Heart right ventricle (tissue), 16 donors: ENCODE results near the gene BCL2L15. TPM values are rescaled to one million over a fixed set of nuclear protein-coding genes. Genes with fewer than 3 reads are reported as not detected.

Source experiments
- ATAC-seq, 8 donors: fragments of 200-7000 bp; cut with Tn5 transposase; one replicate each; pipeline ENCODE4 v1.9.1; 2020; ENCODE audit warnings: mild to moderate bottlenecking in 8 of 8, moderate library complexity in 8 of 8, moderate number of reproducible peaks in 1 of 8
- DNase-seq, 2 donors: peaks; one replicate each; pipeline ENCODE4 v3.0.0-alpha.2; 2020
- H3K27ac ChIP-seq, 10 donors: fragments of 200-600 bp; sonication (generic) in 2 of 10; one replicate each; pipeline versions ENCODE4 v1.5.0 to v1.8.0; 2020 to 2022; ENCODE audit warnings: mild to moderate bottlenecking in 3 of 10
- H3K27me3 ChIP-seq, 7 donors: fragments of 200-600 bp; one replicate each; pipeline ENCODE4 v1.8.0; 2021 to 2022; ENCODE audit warnings: mild to moderate bottlenecking in 2 of 7
- H3K36me3 ChIP-seq, 9 donors: fragments of 200-600 bp; sonication (generic) in 1 of 9; one replicate each; pipeline versions ENCODE4 v1.5.0 to v1.8.0; 2020 to 2022; ENCODE audit warnings: mild to moderate bottlenecking in 2 of 9
- H3K4me1 ChIP-seq, 9 donors: fragments of 200-600 bp; sonication (generic) in 1 of 9; one replicate each; pipeline versions ENCODE4 v1.5.0 to v1.8.0; 2020 to 2022; ENCODE audit warnings: mild to moderate bottlenecking in 4 of 9
- H3K4me3 ChIP-seq, 10 donors: fragments of 200-600 bp; sonication (generic) in 2 of 10; one replicate each; pipeline versions ENCODE4 v1.5.0 to v1.8.0; 2020 to 2022; ENCODE audit warnings: mild to moderate bottlenecking in 7 of 10, moderate library complexity in 2 of 10
- H3K9me3 ChIP-seq, 11 donors: fragments of 200-600 bp in 10 of 11; sonication (generic) in 2 of 11; one replicate each; pipeline versions ENCODE4 v1.5.0 to v1.8.0; 2013 to 2022; ENCODE audit warnings: mild to moderate bottlenecking in 2 of 11, control low read depth in 1 of 11, moderate library complexity in 1 of 11
- WGBS, 2 donors: extraction: QIAGEN DNeasy Blood & Tissue Kit; methylation state at CpG; one replicate each; pipeline ENCODE4 v1.1.7; 2013; ENCODE audit warnings: inconsistent platforms in 1 of 2; 5-methylcytosine and 5-hydroxymethylcytosine counted together
- intact Hi-C, 10 donors: fragments of 100-400 bp; cut with DNase I; formaldehyde crosslinking; loops; one replicate each; pipeline versions ENCODE4 v1.11.1 to v1.14.2; 2022
- polyA plus RNA-seq, 2 donors: library from polyadenylated mRNA; stranded (reverse); fragments of 200-250 nt; gene quantifications; one replicate each; pipeline ENCODE4 v1.2.3, GENCODE V29; 2013
- total RNA-seq, 10 donors: library from RNA; stranded (reverse); fragmentation: NEBNext Ultra II Directional in 3 of 10; extraction: Animal tissue kit (Norgen Biotek cat#: 25700) in 3 of 10; gene quantifications; one replicate each; pipeline versions ENCODE4 v1.2.1 to v1.2.4, GENCODE V29; 2021 to 2023
- TF ChIP-seq, protein P1 (sequence below), 9 donors: fragments of 200-600 bp; sonication (generic) in 2 of 9; IDR thresholded peaks; one replicate each; pipeline versions ENCODE4 v1.5.0 to v1.8.0; 2021 to 2022; ENCODE audit warnings: antibody characterized with exemption in 9 of 9, mild to moderate bottlenecking in 5 of 9, moderate library complexity in 1 of 9
- donor health status: Arrhythmogenic right ventricular cardiomyopathy.
- donor health status: ischemic (EF 13 %, LVEDD 7.1; RV severe dilation, severe dysfunction).
- donor health status: healthy with polysubstance abuse.
- donor health status: DM: no; HTN: yes; CAD: no.
- donor health status: DM: no; HTN: no; CAD: no.
- donor health status: ischemic (EF 25% LVEDD 6.9; RV normal size, moderate dysfunction).
- donor health status: ischemic (EF 25% LVEDD 5.7; RV mildly dilated, moderate dysfunction).
- donor health status: healthy.
- donor health status: DM: yes; HTN: yes; CAD: no.
- donor health status: Ischemic cardiomyopathy.
- donor health status: ischemic (EF 35%, LVEDD 5.7; RV mildly dilated, moderate dysfunction).
- donor health status: nonischemic (EF 11% LVEDD 7.7; RV severe dilation, severe dysfunction).
- donor health status: DM: yes; HTN: yes; CAD: no.
- donor health status: PGD.
- donor health status: ischemic (EF 29% LVEDD 5.4; RV normal size, mild dysfunction).
- donor health status: nonischemic (EF 23%, LVEDD 6.1; RV moderate dilation, normal function).

BCL2L15 gene
- total and polyA plus RNA-seq, 12 donors: 0.05 to 0.28 (median 0.09) TPM; not detected in 3

DNA sequence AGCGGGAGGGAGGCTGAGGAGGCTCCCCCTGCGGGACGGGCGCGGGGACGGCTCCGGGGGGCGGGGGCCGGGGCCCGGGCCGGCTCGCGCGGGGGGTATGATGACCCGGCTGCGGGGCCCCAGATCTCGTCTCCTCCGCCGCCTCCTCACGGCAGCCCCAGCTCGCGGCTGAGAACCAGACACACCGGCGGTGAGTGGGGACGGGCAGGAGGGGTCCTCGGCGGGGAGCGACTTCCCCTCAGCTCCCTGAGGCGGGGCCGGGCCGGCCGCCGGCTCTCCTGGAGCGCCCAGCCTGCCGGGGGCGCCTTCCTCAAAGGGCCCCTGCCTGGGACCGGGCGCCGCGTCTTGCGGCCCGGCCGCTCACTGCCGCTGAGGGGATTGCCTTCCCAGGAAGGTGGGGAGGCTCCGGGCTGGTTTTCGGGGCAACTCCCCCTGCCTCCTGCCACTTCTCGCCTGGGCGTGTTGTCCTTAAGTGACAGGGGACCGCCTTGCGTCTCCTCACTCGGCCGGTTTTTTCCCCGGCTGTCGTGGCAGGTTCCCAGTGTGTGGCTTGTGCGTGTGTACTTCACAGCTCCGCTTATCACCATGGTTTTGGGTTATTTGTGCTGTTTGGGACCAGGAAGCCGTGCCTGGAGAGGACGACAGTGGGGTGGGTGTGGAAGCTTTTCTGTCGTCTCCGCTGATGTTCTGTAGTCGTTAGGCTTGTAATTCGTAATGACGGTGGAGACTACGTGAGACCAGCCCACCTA, 42.5 kb upstream of the BCL2L15 start:
- WGBS, 2 donors: 0 to 1% methylated on average over 58 to 61 of the region's 64 CpGs
- Histone ChIP-seq H3K36me3 (no peaks in the 10 kb centered on the region), H3K27me3 (no peaks in the 10 kb centered on the region), H3K9me3 (no peaks in the 10 kb centered on the region), H3K27ac (peak overlapping the region; percentile 80 to 97 (median 94)), H3K4me3 (peak overlapping the region; percentile 40 to 97 (median 90)), H3K4me1 (peaks cover 2 to 58% (median 46%) of the 10 kb centered on the region in 9 donors)
- DNase-seq (peak in 1 of 2 donors; percentile 17), ATAC-seq (peak; percentile 38 to 71 (median 44))
- intact Hi-C loops: loop anchor here in 7 of 10 donors (1.0 to 10.0 kb wide), 5 partner anchors 17 to 118 kb away; partner anchors contain the start of genes DCLRE1B (in 7 of the 7), AP4B1 (in 1 of the 7) and RSBN1 (in 1 of the 7)
- TF ChIP-seq, protein P1, sequence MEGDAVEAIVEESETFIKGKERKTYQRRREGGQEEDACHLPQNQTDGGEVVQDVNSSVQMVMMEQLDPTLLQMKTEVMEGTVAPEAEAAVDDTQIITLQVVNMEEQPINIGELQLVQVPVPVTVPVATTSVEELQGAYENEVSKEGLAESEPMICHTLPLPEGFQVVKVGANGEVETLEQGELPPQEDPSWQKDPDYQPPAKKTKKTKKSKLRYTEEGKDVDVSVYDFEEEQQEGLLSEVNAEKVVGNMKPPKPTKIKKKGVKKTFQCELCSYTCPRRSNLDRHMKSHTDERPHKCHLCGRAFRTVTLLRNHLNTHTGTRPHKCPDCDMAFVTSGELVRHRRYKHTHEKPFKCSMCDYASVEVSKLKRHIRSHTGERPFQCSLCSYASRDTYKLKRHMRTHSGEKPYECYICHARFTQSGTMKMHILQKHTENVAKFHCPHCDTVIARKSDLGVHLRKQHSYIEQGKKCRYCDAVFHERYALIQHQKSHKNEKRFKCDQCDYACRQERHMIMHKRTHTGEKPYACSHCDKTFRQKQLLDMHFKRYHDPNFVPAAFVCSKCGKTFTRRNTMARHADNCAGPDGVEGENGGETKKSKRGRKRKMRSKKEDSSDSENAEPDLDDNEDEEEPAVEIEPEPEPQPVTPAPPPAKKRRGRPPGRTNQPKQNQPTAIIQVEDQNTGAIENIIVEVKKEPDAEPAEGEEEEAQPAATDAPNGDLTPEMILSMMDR (IDR thresholded peaks at IDR 0.05): peak in 5 of 9 donors; percentile 11 to 39 (median 35)

DNA sequence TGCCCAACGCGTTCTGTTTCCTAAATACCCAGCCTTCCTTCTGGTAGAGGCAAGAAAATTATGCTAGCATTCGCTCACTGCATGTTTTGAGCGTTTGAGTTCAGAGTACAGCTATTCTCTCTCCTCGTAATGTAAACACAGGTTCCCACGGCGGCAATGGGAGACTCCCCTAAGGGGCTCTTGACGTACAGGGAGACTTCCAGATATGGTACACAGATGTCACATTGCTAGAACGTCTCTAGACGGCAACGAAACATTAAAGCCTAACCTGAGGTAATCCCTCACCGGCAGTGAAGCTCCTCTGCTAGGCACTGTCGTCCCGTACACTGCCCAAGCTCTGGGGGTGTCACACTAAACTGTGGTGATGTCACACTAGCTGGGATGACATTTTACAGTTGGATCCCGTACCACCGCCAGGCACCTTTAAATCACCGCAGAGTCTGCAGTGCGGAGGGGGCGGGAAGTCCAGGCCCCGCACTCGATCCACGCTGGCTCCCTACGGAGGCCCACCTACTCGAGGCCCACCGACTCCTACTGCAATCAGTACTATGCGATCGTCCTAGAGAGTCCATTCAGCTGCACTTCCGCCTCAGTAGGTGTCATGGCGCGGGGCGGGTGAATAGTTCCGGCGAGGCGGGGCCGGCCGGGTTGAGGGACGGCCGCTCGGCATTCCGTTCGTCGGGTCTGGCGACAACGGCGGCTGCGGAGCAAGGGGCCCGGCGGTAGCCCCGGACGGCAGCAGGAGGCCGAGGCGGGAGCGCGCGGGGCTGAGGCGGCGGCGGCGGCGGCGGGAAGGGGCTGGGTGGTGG, 41.8 kb upstream of the BCL2L15 start, which contains the start of gene HIPK1:
HIPK1 (plus strand) TSS at position 384 of the 809 bp plus-strand sequence.
- Histone ChIP-seq H3K4me1 (peaks cover 2 to 52% (median 42%) of the 10 kb centered on the region in 9 donors), H3K27ac (peak within 1 kb of the TSS; percentile 80 to 97 (median 94)), H3K27me3 (no peaks in the 10 kb centered on the region), H3K4me3 (peak within 1 kb of the TSS; percentile 40 to 97 (median 90)), H3K9me3 (no peaks in the 10 kb centered on the region), H3K36me3 (no peaks in the 10 kb centered on the region)
- 0 to 1% methylated on average over 52 to 61 of the region's 61 CpGs for WGBS, 2 donors
- TF ChIP-seq, protein P1 (IDR thresholded peaks at IDR 0.05): no peak
- intact Hi-C loops: loop anchor here in 7 of 10 donors (1.0 to 2.0 kb wide), 4 partner anchors 16 to 117 kb away; partner anchors contain the start of genes DCLRE1B (in 7 of the 7), AP4B1 (in 1 of the 7) and RSBN1 (in 1 of the 7)
- ATAC-seq (peak; percentile 93 to 96 (median 95)), DNase-seq (peak; percentile 94 to 95)

DNA sequence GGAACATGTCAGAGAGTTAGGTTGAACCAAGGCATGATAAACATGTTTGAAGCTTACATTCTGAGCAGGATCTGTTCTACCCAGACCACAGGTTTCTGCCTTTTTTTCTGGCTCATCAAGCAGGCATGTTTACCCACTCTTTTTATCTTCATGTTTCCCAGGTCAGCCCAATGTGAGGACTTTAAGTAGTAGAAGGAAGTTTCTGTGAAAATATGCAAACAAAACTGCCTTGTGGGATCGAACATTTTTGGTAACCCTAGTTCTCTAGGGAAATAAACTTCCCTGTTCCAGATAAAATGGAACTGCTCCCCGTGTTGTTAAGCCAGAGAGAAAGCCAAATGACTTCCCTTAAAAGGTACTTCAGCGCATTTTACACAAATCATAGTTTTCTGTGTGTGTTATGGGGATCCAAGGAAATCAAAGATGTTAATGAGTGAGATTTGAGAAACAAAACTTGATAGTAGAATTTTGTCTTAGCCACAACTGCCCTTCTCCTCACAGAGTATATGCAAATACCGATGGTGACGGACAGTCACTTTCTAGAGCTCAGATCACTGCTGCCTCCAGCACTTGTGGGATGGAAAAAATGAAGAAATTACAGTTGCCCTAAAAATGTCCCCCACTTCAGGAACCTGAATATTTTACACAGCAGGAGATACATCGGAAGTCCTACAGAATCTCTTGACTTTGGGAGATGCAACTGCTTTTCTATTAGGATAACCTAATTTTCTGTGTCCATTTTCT, 41.0 kb upstream of the BCL2L15 start:
- Histone ChIP-seq H3K27ac (peak overlapping the region; percentile 80 to 97 (median 94)), H3K9me3 (no peaks in the 10 kb centered on the region), H3K4me3 (peak overlapping the region; percentile 40 to 97 (median 90)), H3K36me3 (no peaks in the 10 kb centered on the region), H3K27me3 (no peaks in the 10 kb centered on the region), H3K4me1 (peaks cover 2 to 45% (median 35%) of the 10 kb centered on the region in 9 donors)
- WGBS, 2 donors: 20 to 23% methylated on average over 6 of the region's 6 CpGs
- intact Hi-C loops: loop anchor here in 3 of 10 donors (2.0 kb wide), 2 partner anchors 16 to 24 kb away; partner anchors contain the start of genes AP4B1 (in 1 of the 3) and DCLRE1B (in 1 of the 3)
- TF ChIP-seq, protein P1 (IDR thresholded peaks at IDR 0.05): no peak
- no peak for DNase-seq
- peak in 3 of 8 donors; percentile 32 to 46 (median 36) for ATAC-seq
